ENCODE measurements around the gene PSKH1.
A peak's percentile ranks its signal among the peaks of the same experiment; 100 is the strongest.

Gene PSKH1

DNA sequence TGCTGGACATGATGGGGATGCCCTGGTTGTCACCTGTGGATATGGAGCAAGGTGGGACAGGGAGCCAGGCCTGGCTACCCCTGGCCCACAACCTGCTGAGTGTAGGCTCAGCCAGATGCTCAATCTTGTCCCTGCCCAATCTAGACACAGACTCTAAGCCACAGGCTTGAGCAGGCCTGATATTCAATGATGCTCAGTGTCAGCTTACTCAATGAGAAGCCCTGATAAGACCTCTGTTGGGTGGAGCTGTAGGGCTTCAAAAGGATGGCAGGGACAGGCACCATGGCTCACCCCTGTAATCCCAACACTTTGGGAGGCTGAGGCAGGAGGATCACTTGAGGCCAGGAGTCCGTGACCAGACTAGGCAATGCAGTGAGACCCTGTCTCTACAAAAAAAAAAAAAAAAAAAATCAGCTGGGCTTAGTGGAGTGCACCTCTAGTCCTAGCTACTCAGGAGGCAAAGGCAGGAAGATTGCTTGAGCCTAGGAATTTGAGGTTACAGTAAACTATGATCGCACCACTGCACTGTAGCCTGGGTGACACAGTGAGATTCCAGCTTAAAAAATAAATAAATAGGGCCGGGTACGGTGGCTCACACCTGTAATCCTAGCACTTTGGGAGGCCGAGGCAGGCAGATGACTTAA lies 47.5 kb downstream of the PSKH1 start:
- DNase-seq (ENCODE audit: low spot score) = no peak

DNA sequence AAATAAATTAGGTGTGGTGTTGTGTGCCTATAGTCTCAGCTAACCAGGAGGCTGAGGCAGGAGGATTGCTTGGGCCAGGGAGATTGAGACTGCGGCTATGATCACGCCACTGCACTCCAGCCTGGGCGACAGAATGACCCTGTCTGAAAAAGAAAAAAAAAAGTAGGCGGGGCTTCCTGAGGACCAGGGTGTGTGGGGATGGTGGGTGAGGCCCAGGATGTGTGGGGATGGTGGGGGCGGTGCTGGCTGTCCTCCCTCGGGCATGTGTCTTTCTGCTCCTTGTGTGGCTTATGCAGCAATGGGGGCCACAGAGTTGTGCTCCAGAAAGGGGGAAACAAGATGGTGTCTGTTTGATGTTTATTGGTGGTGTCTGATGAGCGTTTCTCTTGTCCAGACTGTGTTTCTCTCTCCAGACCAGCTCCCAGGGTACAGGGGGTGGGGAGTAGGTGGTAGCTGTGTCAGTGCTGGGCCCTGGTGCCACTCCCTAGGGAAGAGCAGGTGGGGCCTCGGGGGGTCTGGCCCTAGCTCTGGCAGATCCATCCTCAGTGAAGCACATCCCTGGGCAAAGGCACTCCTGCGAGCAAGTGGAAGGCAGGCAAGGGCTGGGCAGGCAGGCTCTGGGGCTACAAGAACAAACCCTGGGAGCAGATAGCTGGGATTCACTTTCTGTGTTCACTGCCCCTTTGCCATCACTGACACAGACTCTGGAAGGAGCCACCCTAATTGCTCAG lies 48.6 kb downstream of the PSKH1 start:
- DNase-seq (ENCODE audit: low spot score) = no peak

DNA sequence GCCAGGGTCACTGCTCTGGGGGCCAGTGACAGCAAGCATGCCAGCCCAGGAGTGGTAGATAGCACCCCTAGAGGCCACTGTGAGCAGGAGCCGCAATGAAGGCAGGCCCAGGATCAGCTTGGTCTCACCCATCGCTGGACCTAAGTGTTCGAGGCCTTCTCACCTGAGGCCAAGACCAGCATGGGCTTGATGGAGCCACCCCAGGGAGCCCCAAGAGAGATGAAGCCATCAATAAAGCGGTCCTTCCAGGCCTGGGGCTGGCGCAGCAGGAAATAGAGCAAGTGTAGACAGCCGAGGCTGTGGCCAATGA lies 49.1 kb downstream of the PSKH1 start:
- DNase-seq (ENCODE audit: low spot score) = peak; percentile 52

DNA sequence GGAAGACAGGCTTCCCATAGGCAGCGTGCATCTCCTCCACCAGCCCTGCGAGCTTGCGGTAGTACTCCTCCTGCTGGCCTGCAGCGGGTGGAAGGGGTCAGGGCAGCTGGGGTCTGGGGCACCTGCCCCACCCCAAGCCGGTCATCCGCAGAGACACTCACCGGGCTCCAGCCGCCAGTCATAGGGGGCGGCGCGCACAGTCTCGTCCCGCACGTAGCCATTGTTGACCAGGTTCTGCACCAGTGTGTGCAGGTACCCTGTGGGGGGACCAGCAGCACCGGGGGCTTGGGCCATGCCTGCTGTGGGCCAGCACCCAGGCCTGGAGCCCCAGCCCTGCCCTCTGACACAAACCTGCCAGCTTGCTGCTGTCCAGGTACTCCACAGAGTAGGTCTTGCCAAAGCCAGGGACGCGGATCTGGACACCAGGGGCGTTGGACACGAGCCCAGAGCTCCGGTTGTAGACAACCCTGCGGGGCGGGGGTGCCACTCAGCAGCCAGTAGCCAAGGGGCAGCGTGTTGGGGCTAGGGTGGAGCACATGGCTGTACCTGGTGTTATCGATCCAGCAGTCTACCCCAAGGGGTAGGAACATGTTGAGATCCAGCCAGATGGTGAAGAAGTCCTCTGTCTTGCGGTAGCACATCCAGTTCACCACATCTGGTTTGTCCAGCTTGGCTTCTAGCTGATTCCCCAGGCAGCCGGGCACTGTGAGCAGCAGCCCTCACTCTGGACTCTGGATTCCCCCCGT lies 49.6 kb downstream of the PSKH1 start:
- no peak for DNase-seq (ENCODE audit: low spot score)

DNA sequence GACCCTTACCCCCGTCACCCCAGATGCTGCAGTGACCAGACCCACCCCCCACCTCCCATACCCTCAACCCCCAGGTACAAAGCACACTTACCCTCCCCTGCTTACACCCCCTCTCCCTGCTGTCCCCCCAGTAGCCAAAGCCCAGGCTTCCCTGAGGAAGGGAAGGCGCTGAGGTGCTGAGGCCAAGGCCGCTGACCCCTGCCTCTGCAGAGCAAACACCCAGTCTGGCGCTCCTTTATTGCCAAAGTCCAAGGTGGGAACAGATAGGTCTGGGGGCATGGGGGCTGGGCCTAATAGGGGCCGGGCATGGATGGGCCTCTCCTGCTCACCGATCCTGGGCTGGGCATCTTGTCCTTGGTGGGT lies 50.2 kb downstream of the PSKH1 start:
- no peak for DNase-seq (ENCODE audit: low spot score)

DNA sequence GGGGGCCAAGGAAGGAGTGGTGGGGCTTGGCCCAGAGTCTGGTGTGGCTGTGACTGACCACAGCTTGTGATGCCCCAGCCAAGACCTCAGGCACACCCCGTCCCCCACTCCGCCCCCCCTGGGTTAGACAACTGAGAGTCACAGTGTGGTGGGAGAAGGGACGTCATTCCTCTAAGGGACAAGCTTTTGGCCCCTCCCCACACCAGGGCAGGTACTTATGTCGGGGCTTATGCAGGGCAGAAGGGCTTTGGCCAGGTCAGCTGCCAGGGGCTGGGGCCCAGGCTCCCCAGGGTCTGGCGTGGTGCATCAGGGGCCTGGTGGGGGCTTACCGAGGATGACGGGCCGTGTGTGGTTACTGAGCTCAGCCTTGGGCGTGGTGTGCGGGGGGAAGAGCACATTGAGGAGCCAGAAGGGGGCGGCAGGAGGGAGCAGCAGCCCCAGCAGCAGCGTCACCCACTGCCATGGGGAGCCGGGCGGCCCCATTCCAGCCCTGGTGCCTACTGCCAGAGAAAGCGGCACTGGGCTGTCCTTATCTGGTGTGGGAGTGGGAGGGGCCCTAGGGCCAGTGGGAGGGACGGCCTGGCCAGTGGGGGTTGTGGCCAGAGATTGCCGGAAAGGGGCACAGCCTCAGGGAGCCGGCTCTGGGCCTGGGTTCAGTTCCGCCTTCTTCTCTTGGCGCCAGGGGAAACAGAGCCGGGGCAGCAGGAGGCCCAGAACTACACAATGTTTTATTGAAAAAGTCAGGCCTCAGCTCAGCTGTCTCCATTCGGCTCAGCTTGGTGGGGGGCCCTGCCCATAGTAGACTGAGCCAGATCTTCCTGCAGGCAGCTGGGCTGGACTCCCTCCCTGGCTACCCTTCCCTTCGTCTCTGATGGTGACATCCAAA lies 50.8 kb downstream of the PSKH1 start, which contains the start of gene LCAT:
Gene LCAT (minus strand): TSS at position 502 of the 886 bp plus-strand sequence. CDS start 19 bp downstream, at position 483.
- DNase-seq (ENCODE audit: low spot score) = no peak

DNA sequence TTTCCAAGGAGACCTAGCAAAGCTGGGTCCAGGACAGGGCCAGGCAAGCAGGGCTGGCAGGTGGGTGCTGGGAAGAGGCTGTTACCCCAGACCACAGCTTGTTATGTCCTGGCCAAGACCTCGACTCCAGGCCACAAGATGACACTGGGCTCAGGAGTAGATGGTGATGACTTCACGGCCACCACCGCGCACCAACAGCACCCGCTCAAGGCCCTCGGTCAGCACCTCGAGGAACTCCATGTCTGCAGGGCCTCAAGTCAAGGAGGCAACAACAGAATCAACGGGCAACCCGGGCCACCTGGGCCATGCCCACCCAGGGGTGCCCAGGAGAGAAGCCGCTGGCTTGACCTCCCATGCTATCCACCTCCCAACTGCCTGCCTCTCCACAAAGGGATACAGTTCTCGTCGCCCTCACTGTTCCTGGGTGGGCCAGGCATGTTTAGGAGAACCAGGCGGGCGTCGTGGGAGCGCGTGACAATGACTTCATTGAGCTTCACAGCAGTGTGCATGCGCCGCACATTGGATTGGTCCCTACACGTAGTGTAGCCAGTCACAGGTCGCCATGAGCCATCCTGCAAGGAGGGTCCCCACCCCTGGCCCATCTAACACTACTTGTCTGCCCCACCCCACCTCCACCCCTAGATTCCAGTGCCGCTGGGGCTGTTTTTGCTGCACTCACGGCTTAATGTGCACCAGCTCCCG lies 51.8 kb downstream of the PSKH1 start:
- DNase-seq (ENCODE audit: low spot score) = no peak

DNA sequence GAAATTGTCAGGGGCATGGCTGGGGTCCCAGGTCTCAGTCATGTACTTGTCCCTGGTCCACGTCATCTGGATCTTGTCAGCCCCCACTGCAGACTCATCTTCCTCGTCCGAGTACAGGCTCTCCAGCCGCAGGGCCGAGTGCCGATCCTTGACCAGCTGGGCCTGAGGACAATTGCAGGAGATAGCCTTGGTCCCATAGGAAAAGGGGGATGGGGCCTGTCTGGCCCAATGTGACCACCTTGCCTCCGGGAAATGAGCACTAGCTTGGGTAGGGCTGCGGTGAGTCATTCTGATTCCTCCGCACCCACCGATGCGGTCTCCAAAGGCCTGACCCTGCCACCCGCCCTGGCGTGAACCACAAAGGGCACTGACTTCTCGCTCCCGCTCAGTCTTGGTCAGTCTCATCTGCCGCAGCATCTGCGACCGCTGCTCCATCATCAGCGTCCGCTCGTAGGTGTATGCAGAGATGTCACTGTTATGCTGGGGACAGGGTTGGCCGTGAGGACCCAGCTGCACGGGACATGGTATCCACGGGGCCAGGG lies 52.4 kb downstream of the PSKH1 start:
- DNase-seq (ENCODE audit: low spot score) = no peak

DNA sequence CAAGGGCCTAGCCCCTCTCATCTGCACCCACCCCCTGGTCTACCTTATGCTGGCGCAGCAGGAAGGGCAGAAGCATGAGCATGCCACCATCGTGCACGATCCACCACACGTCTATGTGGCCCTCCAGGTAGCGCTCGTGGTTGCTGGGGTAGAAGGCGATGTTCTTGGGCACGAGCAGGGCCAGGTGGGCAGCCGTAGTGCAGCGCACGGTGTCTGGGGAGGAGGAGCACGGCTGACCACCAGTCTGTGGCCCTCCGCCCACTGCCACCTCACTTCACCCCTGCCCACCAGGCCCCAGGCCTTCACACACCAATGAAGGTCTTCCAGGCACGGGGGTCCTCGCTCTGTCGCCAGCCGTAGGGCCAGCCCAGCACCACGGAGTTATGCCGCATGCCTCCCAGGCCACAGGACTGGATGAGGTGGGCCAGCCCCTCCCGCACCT lies 53.1 kb downstream of the PSKH1 start:
- no peak for DNase-seq (ENCODE audit: low spot score)

DNA sequence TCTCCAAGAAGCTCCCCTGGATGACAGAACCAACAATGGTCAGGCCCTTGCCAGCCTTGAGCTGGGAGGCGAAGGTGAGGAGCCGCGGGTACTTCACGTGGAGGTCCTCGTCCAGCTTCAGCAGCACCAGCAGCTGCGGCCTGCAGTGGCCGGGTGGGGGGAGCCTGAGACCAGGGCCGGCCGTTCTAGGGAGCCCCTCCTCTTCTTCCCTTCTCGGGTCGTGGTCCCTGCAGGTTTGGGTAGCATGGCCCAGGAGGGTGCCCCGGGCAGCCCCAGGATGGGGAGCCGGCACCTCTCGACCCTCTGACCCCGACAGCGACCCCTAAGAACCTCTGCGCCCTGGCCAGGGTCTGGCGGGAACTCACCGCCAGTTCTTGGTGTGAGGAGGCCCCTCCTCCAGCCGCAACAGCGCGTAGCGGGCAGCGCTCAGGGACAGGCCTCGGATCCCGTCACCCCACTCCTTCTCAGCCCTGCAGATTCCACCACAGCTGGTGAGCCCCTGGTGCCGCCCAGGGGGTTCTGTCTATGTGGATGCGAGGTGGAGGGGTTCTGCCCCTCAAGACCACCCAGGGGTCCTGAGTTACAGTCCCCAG lies 54.0 kb downstream of the PSKH1 start:
- DNase-seq (ENCODE audit: low spot score) = no peak

DNA sequence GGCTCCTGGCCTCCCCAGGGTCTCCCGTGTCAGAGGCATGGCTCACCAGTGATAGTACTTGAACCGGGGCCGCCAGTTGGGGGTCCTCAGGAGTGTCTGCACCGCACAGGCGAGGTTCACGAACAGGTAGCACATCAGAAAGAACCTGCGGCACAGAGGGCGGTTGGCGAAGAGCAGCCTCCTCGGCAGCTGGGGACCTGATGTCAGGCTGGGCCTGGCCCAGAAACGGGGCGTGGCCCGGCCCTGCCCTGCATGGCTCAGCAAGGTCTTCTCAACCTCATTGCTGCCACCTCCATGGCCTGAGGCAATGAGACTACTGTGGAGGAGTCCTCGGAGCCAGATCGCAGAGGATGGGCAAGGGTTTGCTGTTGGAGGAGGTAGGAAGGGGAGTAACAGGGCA lies 55.0 kb downstream of the PSKH1 start:
- DNase-seq (ENCODE audit: low spot score) = no peak

DNA sequence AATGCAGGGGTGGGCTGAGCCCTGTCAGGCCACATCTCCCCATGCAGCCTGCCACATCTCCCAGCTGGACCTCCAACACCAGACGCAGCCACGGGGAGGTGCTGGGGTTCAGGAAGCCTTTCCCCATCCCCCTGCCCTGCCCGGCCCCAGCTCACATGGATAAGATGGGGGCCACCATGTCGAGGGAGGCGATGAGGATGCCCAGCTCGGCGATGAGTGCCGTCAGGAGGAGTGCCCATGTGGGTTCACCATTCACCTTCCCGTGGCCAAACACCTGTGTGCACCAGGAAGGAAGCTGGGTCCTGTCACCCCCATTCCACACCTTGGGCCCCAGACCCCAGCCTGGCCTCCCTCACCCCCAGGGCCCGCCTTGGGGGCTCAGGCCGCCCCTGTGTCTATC lies 56.6 kb downstream of the PSKH1 start:
- no peak for DNase-seq (ENCODE audit: low spot score)

DNA sequence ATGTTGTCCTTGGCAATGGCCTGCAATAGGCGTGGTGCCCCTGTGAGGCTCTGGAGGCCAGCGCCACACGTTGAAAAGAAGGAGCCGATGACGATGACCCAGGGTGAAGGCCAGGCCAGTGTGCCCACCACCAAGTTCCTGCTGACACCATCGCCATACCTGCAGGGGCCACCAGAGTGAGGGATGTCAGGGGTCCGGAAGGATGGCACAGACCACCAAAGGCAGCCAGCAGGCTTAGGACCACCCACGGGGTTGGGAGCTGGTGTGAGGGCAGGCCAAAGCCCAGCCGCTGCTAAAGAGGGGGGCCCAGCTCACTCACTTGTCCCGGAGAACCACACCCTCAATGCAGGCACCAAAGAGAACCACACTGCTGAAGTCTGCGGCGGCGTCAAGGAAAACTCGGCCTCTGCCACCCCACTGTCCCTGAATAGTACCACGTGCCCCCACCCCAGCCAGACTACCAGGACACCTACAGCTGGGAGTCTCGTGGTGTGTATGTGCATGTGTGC lies 57.3 kb downstream of the PSKH1 start:
- no peak for DNase-seq (ENCODE audit: low spot score)

DNA sequence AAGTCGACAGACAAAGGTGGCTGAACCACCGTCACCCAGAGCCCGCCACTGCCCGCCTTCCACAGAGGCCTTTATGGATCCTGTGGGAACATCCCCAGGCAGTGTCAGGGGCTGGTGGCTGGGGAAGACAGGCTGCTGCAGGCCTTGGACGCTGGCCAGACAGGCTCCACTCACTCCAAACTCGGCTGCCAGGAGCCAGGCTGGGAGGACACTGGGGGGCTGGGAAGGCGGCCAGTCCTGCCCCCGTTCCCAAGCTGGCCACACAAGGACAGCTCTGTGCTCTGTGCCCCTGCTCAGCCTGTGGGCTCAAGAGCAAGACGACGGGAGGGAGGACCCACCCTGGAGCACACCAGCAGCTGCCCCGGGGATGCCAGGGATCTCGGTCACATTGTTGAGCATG lies 58.4 kb downstream of the PSKH1 start:
- no peak for DNase-seq (ENCODE audit: low spot score)

DNA sequence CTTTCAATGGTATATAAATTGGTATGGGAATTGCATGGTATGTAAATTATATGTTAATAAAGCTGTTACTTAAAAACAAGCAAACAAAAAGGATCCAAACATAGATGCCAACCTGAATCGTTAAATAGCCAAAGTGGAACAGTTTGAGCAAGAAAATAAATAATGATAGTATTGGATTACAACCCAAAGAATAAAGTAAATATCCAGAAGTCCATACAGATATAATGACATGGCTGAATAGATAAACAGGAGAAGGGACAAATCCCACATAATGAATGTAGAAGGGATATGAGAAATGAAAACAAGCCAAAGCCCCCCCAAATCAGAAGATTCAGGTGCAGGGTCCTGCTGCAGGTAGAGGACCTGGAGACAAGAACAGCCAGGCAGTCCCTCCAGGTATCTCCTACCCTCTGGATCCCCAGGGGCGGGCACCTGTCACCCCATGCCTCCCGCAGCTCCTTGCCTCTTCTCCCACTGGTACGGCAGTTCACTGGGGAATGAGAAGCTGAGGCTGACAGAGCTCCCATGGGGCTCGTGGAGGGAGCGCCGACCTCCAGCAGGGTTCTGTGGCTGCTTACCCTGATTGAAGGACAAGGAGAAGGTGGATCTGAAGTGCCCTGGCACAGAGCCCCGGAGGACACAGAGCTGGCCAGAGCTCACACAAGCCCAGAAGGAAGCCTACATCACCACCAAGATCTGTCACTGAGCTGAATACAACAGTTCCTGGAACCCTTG lies 60.8 kb downstream of the PSKH1 start:
- no peak for DNase-seq (ENCODE audit: low spot score)

DNA sequence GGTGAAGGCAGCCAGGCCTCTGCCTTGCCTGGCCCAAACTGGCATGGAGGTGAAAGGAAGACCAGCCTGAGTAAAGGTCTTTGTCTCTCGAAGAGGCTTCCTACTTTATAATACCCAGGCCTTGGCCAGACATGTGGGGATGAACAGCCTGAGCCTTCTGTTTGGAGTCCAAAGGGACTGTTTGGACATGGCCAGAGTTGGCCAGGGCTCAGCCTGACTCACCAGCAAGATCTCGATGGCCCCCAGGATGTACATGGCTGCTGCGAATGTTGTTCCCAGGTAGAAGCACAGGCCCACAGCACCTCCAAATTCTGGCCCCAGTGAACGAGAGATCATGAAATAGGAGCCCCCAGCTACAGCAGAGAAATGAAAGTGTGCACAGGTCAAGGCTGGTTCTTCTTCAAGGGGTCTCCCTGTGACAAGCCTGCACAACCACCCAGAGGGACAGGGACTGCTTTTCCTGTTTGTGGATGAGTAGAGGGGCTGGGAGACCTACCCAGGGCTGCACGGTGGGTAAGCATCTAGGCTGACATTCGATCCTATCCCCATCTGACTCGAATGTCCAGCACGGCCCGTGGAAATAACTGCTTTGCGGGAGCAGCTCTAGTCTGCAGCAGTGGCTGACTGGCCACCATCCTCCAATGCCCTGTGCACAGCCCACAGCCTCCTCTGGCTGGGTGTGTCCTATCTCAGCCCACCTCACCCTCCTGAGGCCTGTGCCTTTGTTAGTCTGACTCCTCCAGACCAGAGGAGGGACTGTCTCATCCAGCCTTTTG lies 61.6 kb downstream of the PSKH1 start:
- no peak for DNase-seq (ENCODE audit: low spot score)

DNA sequence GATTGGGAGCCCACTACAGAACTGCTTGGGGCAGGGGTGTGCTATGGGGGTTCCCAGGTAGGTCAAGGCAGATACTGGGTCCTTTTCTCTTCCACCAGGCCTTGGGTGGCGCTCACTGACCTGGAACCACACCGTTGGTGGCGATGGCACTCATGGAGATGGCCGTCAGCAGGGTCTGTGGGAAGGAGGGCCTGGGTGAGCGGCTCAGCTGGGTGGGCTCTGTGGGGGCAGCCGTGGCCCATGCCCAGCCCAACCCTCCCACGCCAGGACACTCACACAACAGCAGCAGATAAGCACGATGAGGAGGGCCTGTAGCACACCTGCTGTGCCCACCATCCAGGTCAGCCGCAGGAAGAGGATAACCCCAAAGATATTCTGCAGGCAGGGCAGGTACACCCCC lies 64.6 kb downstream of the PSKH1 start:
- no peak for DNase-seq (ENCODE audit: low spot score)

DNA sequence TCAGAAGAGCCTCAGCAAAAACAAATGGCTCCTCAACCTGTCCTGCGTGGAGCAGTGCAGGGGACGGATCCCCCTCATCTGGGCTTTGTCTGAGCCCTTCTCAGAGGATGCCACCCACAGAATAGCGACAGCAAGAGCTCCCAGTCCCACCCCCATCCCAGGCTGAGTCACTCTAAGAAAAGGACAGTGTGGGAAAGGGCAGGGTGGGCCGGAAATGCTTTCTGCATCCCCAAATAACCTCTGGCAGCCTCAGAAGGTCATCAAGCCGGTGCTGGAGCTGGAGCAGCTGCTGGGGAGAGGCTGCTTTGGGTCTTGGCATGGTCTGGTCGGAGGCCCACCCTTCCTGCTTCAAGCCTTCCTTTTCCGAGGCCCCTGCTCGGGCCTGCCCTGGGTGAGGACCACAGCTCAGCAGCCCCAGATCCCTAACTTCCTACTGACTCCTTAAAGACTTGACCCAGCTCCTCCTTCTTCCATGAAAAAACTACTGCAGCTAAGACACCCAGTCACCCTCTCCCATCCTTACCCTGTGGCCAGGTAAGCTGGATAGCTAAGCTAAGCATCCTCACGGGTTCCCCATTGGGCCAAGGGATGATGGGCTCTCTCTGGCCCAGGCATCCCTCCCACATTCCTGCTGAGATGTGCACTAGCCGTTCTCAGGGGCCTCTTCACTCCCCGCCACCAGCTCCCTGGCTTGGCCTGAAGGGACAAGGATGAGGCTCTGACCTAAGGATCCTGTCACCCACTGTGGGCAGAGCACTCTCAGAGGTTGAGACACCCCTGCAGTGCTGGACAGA lies 66.7 kb downstream of the PSKH1 start:
- no peak for DNase-seq (ENCODE audit: low spot score)

Data from activated CD4-positive, alpha-beta T cell treated with anti-CD3 and anti-CD28 coated beads, Interleukin-2, Interleukin-4, amounts not matched to agents 100 ng/mL and 50 ng/mL, durations not matched to agents 16 hours and 8 hours (primary cell).